Measurements from ENCODE around the gene KLHDC4.

KLHDC4 gene

GRCh38 chr16:87715231-87715630 lies 50.6 kb downstream of the KLHDC4 start:
- no peak for DNase-seq

- peak; percentile 36 for DNase-seq
Measured at GRCh38 chr16:87713451-87714229, 52.1 kb downstream of the KLHDC4 start.

- no peak for DNase-seq
Measured at GRCh38 chr16:87712184-87712762, 53.5 kb downstream of the KLHDC4 start.

DNA sequence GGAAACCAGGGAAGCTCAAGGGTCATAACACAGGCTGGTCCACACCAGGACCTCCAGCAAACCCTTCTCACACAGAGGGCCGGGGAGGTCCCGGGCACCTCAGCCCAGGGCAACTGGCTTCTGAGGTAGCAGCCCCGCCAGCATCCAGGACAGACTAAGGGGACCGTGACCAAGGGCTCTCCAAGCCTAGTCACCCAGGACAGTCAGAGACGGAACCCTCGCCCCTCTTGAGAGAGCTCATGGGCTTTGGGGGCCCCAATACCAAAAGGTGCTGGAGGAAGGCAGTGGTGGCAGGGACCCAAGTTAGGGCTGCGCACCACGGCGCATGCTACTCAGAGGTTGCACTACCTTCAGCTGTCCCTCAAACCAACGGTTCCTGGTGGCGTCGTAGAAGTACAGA lies 54.9 kb downstream of the KLHDC4 start:
- no peak for DNase-seq

- no peak for DNase-seq
Measured at GRCh38 chr16:87709677-87710076, 56.1 kb downstream of the KLHDC4 start.

GRCh38 chr16:87708881-87709638 lies 56.7 kb downstream of the KLHDC4 start:
- DNase-seq, result no peak

- DNase-seq, result no peak
Measured at GRCh38 chr16:87707714-87708580, 57.8 kb downstream of the KLHDC4 start.

- DNase-seq, result no peak
Measured at GRCh38 chr16:87707097-87707496, 58.7 kb downstream of the KLHDC4 start.

DNA sequence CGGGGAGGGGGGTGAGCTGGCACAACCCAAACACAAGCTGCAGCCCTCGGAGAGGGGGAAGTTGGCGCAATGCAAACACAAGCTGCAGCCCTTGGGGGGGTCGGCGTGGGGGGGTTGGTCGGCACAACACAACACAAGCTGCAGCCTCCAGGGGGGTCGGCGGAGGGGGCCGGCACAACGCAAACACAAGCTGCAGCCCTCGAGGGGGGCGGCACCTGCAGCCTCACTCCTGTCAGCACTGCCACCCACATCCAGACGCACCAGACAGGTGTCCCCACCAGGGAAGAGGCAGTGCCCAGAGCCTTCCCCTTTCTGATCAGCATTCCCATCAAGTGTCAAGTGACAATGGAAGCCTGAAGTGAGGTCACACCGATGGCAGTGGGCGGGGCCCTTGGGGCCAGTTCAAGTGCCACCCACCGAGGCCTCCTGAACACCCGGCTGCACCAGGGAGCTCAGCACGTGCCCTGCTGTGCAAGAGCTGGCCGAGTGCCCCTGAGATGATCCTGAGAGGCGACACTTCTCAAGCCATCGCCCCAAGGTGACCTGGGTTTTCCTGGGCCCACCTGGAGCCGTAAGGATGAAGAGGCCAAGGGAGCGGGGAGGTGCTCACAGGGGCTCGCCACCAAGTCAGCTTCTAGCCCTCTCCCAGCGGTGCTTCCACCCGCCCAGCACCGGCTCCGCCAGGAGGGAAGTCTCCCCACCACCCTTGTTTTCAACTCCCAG lies 59.3 kb downstream of the KLHDC4 start:
- DNase-seq, result no peak

GRCh38 chr16:87705771-87706277 lies 60.0 kb downstream of the KLHDC4 start:
- DNase-seq, result no peak

GRCh38 chr16:87704754-87705353 lies 60.9 kb downstream of the KLHDC4 start:
- DNase-seq, result no peak

DNA sequence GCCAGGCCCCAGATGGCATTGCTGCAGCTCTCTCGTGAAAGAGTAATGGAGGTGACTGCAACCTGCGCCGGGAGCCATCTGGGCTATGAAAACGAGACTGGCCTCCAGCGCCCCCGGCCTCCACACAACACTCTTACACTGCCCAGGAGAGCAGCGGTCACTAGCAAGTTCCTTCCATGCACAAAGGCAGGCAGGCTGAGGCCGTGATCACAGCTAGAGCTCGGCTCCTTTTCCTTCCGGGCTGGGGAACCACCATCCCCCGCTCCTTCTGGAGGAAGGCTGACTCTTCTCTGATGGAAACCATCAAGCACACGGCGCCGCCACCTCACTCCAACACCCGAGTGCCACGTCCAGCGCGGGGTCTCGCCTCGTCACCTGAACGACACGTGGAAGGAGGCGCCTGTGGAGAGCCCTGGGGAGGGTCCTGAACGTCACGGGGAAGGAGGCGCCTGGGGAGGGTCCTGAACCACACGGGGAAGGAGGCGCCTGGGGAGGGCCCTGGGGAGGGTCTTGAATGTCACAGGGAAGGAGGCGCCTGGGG lies 61.9 kb downstream of the KLHDC4 start:
- no peak for DNase-seq

DNA sequence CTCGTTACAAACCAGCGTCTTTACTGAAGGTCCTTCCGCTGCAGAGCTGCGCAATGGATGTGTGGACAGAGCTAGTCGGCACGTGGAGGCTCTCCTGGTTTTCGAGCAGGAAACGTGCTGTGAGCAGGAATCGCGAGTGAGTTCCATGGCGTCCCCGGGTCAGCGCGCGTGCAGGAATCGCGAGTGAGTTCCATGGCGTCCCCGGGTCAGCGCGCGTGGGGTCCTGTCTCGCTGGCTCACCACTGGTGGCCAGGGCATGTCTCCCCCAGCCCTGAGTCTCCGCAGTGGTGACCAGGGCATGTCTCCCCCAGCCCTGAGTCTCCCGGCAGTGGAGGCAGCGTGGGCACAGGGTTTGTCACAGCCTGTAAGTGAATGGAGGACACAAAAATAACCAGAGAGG lies 62.7 kb downstream of the KLHDC4 start:
- no peak for DNase-seq

- no peak for DNase-seq
Measured at GRCh38 chr16:87702325-87702811, 63.4 kb downstream of the KLHDC4 start.

GRCh38 chr16:87701505-87701921 lies 64.3 kb downstream of the KLHDC4 start:
- DNase-seq, result no peak

GRCh38 chr16:87701078-87701460 lies 64.7 kb downstream of the KLHDC4 start:
- DNase-seq, result no peak

- no peak for DNase-seq
Measured at GRCh38 chr16:87700406-87701077, 65.2 kb downstream of the KLHDC4 start.

GRCh38 chr16:87698676-87699199 lies 67.0 kb downstream of the KLHDC4 start:
- DNase-seq, result no peak

- DNase-seq, result no peak
Measured at GRCh38 chr16:87698241-87698640, 67.5 kb downstream of the KLHDC4 start.

- DNase-seq, result no peak
Measured at GRCh38 chr16:87697792-87698191, 68.0 kb downstream of the KLHDC4 start.
